Measurements from ENCODE around the gene MRLN. TPM values are rescaled to one million over a fixed set of nuclear protein-coding genes. Genes with fewer than 3 reads are reported as not detected.
"Not testable (repeated sequence)": the region's sequence is repeated elsewhere in the genome, so short reads cannot be mapped to it uniquely, and the experiment has no call there.

MRLN gene
- polyA plus RNA-seq, 1 donor from 2014 or later: not detected

- H2AFZ ChIP-seq (ENCODE audit: low read depth, low read length): no peak overlapping the region
- H3K4me2 ChIP-seq (ENCODE audit: low read length): no peak overlapping the region
- no peak overlapping the region for H3K27ac ChIP-seq (ENCODE audit: low read length)
- H3K27me3 ChIP-seq (ENCODE audit: insufficient read depth, low read depth, low read length): no peaks in the 10 kb centered on the region
- H3K9me2 ChIP-seq (ENCODE audit: insufficient read depth, low read length): no peaks in the 10 kb centered on the region
- H3K9me3 ChIP-seq (ENCODE audit: low read length): no peaks in the 10 kb centered on the region
- H3F3A ChIP-seq (ENCODE audit: insufficient read depth, low read length, poor library complexity, severe bottlenecking): no peaks in the 10 kb centered on the region
- no peak overlapping the region for H3K4me3 ChIP-seq (ENCODE audit: low read length)
- TF ChIP-seq MXI1 (conservative IDR thresholded peaks at IDR 0.05; ENCODE audit: poor library complexity, severe bottlenecking) (no peak), TAF1 (IDR thresholded peaks at IDR 0.05; ENCODE audit: low read depth) (no peak), POLR2AphosphoS5 (IDR thresholded peaks at IDR 0.05) (no peak), SMC3 (conservative IDR thresholded peaks at IDR 0.05; ENCODE audit: poor library complexity) (no peak), EP300 (conservative IDR thresholded peaks at IDR 0.05; ENCODE audit: poor library complexity, severe bottlenecking) (no peak), RAD21 (conservative IDR thresholded peaks at IDR 0.05) (no peak)
- no peaks in the 10 kb centered on the region for H3K79me2 ChIP-seq (replicated peaks; ENCODE audit: insufficient read depth, low read length)
- H3K36me3 ChIP-seq (ENCODE audit: insufficient read depth, low read length): no peaks in the 10 kb centered on the region
- no peak overlapping the region for H3K9ac ChIP-seq (ENCODE audit: low read length)
- no peaks in the 10 kb centered on the region for H4K20me1 ChIP-seq (ENCODE audit: insufficient read depth)
These were observed 4.4 kb downstream of the MRLN start for GRCh38 chr10:59748834-59749233.

- no peaks in the 10 kb centered on the region for H3K36me3 ChIP-seq (ENCODE audit: insufficient read depth, low read length)
- H3K27me3 ChIP-seq (ENCODE audit: insufficient read depth, low read depth, low read length): no peaks in the 10 kb centered on the region
- H3K9me3 ChIP-seq (ENCODE audit: low read length): no peaks in the 10 kb centered on the region
- TF ChIP-seq CTCF (IDR thresholded peaks at IDR 0.05; ENCODE audit: poor library complexity, severe bottlenecking): no peak
- no peak for TF ChIP-seq MXI1 (conservative IDR thresholded peaks at IDR 0.05; ENCODE audit: poor library complexity, severe bottlenecking)
- TF ChIP-seq, protein P1, sequence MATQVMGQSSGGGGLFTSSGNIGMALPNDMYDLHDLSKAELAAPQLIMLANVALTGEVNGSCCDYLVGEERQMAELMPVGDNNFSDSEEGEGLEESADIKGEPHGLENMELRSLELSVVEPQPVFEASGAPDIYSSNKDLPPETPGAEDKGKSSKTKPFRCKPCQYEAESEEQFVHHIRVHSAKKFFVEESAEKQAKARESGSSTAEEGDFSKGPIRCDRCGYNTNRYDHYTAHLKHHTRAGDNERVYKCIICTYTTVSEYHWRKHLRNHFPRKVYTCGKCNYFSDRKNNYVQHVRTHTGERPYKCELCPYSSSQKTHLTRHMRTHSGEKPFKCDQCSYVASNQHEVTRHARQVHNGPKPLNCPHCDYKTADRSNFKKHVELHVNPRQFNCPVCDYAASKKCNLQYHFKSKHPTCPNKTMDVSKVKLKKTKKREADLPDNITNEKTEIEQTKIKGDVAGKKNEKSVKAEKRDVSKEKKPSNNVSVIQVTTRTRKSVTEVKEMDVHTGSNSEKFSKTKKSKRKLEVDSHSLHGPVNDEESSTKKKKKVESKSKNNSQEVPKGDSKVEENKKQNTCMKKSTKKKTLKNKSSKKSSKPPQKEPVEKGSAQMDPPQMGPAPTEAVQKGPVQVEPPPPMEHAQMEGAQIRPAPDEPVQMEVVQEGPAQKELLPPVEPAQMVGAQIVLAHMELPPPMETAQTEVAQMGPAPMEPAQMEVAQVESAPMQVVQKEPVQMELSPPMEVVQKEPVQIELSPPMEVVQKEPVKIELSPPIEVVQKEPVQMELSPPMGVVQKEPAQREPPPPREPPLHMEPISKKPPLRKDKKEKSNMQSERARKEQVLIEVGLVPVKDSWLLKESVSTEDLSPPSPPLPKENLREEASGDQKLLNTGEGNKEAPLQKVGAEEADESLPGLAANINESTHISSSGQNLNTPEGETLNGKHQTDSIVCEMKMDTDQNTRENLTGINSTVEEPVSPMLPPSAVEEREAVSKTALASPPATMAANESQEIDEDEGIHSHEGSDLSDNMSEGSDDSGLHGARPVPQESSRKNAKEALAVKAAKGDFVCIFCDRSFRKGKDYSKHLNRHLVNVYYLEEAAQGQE (IDR thresholded peaks at IDR 0.05; ENCODE audit: borderline replicate concordance): no peak
- TF ChIP-seq TAF1 (IDR thresholded peaks at IDR 0.05; ENCODE audit: low read depth): no peak
- no peak for TF ChIP-seq RAD21 (conservative IDR thresholded peaks at IDR 0.05)
- TF ChIP-seq SMC3 (conservative IDR thresholded peaks at IDR 0.05; ENCODE audit: poor library complexity): no peak
- TF ChIP-seq EZH2 (IDR thresholded peaks at IDR 0.05; ENCODE audit: borderline replicate concordance, insufficient read depth, low read length, poor library complexity, severe bottlenecking): no peak
- TF ChIP-seq EP300 (conservative IDR thresholded peaks at IDR 0.05; ENCODE audit: poor library complexity, severe bottlenecking): no peak
- TF ChIP-seq POLR2AphosphoS5 (IDR thresholded peaks at IDR 0.05): no peak
- H3K4me3 ChIP-seq (ENCODE audit: low read length): no peak overlapping the region
- H3K4me2 ChIP-seq (ENCODE audit: low read length): no peak overlapping the region
- H3K9me2 ChIP-seq (ENCODE audit: insufficient read depth, low read length): no peaks in the 10 kb centered on the region
- H3K27ac ChIP-seq (ENCODE audit: low read length): no peak overlapping the region
- no peak overlapping the region for H3K9ac ChIP-seq (ENCODE audit: low read length)
- H2AFZ ChIP-seq (ENCODE audit: low read depth, low read length): no peak overlapping the region
- no peaks in the 10 kb centered on the region for H4K20me1 ChIP-seq (ENCODE audit: insufficient read depth)
- H3F3A ChIP-seq (ENCODE audit: insufficient read depth, low read length, poor library complexity, severe bottlenecking): no peaks in the 10 kb centered on the region
- no peaks in the 10 kb centered on the region for H3K79me2 ChIP-seq (replicated peaks; ENCODE audit: insufficient read depth, low read length)
These were observed 8.0 kb downstream of the MRLN start for GRCh38 chr10:59745163-59745650.

- H3K4me3 ChIP-seq (ENCODE audit: low read length); H3F3A ChIP-seq (ENCODE audit: insufficient read depth, low read length, poor library complexity, severe bottlenecking); H3K27me3 ChIP-seq (ENCODE audit: insufficient read depth, low read depth, low read length); H3K79me2 ChIP-seq (replicated peaks; ENCODE audit: insufficient read depth, low read length); H3K4me2 ChIP-seq (ENCODE audit: low read length); H3K27ac ChIP-seq (ENCODE audit: low read length); H3K9me3 ChIP-seq (ENCODE audit: low read length); H3K9ac ChIP-seq (ENCODE audit: low read length); H3K9me2 ChIP-seq (ENCODE audit: insufficient read depth, low read length); H4K20me1 ChIP-seq (ENCODE audit: insufficient read depth); H3K36me3 ChIP-seq (ENCODE audit: insufficient read depth, low read length); H2AFZ ChIP-seq (ENCODE audit: low read depth, low read length): not testable (repeated sequence)
These were observed 8.5 kb downstream of the MRLN start for GRCh38 chr10:59744762-59745161.

DNA sequence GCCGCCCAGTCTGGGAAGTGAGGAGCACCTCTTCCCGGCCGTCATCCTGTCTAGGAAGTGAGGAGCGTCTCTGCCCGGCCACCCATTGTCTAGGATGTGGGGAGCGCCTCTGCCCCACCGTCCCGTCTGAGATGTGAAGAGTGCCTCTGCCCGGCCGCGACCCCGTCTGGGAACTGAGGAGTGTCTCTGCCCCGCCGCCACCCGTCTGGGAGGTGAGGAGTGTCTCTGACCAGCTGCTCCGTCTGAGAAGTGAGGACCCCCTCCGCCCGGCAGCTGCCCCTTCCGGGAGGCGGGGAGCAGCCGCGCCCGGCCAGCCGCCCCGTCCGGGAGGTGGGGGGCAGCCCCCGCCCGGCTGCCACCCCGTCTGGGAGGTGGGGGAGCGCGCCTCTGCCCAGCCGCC is 9.1 kb downstream of the MRLN start:
- H3K9me2 ChIP-seq (ENCODE audit: insufficient read depth, low read length); H3K36me3 ChIP-seq (ENCODE audit: insufficient read depth, low read length); H3K9ac ChIP-seq (ENCODE audit: low read length); H3K9me3 ChIP-seq (ENCODE audit: low read length); H2AFZ ChIP-seq (ENCODE audit: low read depth, low read length); H3K27ac ChIP-seq (ENCODE audit: low read length); H3K4me3 ChIP-seq (ENCODE audit: low read length); H3F3A ChIP-seq (ENCODE audit: insufficient read depth, low read length, poor library complexity, severe bottlenecking); H3K27me3 ChIP-seq (ENCODE audit: insufficient read depth, low read depth, low read length); H4K20me1 ChIP-seq (ENCODE audit: insufficient read depth); H3K4me2 ChIP-seq (ENCODE audit: low read length); H3K79me2 ChIP-seq (replicated peaks; ENCODE audit: insufficient read depth, low read length): not testable (repeated sequence)

Data from neural cell (in vitro differentiated cells).